NCI-H1417 (cell line): Measurements from ENCODE around the gene CEACAM7.
A peak's percentile ranks its signal among the peaks of the same experiment; 100 is the strongest.

ENCODE experiments used
- DNase-seq, 3 experiments: peaks; one replicate each; lab custom pipeline; 2025; lab: John Stamatoyannopoulos, UW

The CEACAM7 gene

GRCh38 chr19:41700381-41701195 lies 12.5 kb upstream of the CEACAM7 start:
- DNase-seq, result no peak

- DNase-seq, result no peak
These were observed 11.9 kb upstream of the CEACAM7 start for GRCh38 chr19:41699968-41700323.

GRCh38 chr19:41699231-41699967 lies 11.3 kb upstream of the CEACAM7 start:
- DNase-seq, result peak in 1 of 3 experiments; percentile 8

GRCh38 chr19:41698746-41699230 lies 10.7 kb upstream of the CEACAM7 start:
- DNase-seq, result peak in 1 of 3 experiments; percentile 28

DNA sequence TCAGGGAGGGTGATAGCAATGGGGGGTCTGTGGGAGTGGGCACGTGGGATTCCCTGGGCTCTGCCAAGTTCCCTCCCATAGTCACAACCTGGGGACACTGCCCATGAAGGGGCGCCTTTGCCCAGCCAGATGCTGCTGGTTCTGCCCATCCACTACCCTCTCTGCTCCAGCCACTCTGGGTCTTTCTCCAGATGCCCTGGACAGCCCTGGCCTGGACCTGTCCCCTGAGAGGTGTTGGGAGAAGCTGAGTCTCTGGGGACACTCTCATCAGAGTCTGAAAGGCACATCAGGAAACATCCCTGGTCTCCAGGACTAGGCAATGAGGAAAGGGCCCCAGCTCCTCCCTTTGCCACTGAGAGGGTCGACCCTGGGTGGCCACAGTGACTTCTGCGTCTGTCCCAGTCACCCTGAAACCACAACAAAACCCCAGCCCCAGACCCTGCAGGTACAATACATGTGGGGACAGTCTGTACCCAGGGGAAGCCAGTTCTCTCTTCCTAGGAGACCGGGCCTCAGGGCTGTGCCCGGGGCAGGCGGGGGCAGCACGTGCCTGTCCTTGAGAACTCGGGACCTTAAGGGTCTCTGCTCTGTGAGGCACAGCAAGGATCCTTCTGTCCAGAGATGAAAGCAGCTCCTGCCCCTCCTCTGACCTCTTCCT lies 9.3 kb upstream of the CEACAM7 start:
- DNase-seq, result no peak

DNA sequence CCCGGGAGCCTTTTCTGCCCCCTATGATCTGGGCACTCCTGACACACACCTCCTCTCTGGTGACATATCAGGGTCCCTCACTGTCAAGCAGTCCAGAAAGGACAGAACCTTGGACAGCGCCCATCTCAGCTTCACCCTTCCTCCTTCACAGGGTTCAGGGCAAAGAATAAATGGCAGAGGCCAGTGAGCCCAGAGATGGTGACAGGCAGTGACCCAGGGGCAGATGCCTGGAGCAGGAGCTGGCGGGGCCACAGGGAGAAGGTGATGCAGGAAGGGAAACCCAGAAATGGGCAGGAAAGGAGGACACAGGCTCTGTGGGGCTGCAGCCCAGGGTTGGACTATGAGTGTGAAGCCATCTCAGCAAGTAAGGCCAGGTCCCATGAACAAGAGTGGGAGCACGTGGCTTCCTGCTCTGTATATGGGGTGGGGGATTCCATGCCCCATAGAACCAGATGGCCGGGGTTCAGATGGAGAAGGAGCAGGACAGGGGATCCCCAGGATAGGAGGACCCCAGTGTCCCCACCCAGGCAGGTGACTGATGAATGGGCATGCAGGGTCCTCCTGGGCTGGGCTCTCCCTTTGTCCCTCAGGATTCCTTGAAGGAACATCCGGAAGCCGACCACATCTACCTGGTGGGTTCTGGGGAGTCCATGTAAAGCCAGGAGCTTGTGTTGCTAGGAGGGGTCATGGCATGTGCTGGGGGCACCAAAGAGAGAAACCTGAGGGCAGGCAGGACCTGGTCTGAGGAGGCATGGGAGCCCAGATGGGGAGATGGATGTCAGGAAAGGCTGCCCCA lies 8.5 kb upstream of the CEACAM7 start:
- no peak for DNase-seq

DNA sequence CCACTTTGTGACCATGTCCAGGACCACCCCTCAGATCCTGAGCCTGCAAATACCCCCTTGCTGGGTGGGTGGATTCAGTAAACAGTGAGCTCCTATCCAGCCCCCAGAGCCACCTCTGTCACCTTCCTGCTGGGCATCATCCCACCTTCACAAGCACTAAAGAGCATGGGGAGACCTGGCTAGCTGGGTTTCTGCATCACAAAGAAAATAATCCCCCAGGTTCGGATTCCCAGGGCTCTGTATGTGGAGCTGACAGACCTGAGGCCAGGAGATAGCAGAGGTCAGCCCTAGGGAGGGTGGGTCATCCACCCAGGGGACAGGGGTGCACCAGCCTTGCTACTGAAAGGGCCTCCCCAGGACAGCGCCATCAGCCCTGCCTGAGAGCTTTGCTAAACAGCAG lies 7.7 kb upstream of the CEACAM7 start:
- DNase-seq, result no peak

DNA sequence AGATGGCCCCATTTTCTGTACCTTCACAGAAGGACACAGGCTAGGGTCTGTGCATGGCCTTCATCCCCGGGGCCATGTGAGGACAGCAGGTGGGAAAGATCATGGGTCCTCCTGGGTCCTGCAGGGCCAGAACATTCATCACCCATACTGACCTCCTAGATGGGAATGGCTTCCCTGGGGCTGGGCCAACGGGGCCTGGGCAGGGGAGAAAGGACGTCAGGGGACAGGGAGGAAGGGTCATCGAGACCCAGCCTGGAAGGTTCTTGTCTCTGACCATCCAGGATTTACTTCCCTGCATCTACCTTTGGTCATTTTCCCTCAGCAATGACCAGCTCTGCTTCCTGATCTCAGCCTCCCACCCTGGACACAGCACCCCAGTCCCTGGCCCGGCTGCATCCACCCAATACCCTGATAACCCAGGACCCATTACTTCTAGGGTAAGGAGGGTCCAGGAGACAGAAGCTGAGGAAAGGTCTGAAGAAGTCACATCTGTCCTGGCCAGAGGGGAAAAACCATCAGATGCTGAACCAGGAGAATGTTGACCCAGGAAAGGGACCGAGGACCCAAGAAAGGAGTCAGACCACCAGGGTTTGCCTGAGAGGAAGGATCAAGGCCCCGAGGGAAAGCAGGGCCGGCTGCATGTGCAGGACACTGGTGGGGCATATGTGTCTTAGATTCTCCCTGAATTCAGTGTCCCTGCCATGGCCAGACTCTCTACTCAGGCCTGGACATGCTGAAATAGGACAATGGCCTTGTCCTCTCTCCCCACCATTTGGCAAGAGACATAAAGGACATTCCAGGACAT lies 7.0 kb upstream of the CEACAM7 start:
- DNase-seq, result no peak

DNA sequence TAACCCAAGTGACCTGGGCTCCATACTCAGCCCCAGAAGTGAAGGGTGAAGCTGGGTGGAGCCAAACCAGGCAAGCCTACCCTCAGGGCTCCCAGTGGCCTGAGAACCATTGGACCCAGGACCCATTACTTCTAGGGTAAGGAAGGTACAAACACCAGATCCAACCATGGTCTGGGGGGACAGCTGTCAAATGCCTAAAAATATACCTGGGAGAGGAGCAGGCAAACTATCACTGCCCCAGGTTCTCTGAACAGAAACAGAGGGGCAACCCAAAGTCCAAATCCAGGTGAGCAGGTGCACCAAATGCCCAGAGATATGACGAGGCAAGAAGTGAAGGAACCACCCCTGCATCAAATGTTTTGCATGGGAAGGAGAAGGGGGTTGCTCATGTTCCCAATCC lies 6.1 kb upstream of the CEACAM7 start:
- DNase-seq, result no peak

GRCh38 chr19:41691268-41691970 lies 3.3 kb upstream of the CEACAM7 start:
- DNase-seq, result peak; percentile 18 to 47 (median 22)

DNA sequence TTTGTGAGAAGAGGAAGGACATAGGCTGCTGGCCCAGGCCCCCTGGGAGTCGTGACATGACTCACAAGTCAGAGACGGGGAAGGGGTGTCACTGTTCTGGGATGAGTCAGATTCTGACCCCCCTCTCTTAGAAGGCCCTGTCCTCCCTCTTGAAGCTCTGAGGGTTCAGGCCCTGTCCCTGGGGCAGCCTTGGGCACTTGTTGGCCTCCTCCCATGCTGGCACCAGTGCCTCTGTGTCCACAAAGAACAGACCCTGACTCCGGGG lies 2.7 kb upstream of the CEACAM7 start:
- DNase-seq, result no peak

- DNase-seq, result no peak
These were observed 2.1 kb upstream of the CEACAM7 start for GRCh38 chr19:41689993-41690800.

GRCh38 chr19:41688687-41689086 lies 617 bp upstream of the CEACAM7 start:
- no peak for DNase-seq

DNA sequence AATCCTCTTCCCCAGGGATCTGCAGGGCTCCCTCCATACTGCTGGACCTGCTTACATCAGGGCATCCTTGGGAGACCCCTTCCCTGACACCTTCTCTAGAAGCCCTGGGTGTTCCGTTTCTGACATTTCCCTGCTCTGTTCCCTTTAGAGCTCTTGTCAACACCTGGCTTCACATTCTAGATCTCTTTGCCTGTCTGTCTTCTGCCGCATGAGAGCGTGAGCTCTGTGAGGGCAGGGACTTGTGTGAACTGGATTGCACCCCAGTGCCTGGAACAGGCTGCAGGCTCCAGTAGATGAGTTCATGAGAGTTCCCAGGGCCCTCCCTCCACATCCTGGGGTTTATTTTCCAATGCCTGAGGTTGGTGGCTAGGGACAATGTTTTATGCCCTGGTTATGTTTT lies 651 bp downstream of the CEACAM7 start:
- no peak for DNase-seq

GRCh38 chr19:41682437-41682836 lies 5.6 kb downstream of the CEACAM7 start:
- DNase-seq, result no peak

DNA sequence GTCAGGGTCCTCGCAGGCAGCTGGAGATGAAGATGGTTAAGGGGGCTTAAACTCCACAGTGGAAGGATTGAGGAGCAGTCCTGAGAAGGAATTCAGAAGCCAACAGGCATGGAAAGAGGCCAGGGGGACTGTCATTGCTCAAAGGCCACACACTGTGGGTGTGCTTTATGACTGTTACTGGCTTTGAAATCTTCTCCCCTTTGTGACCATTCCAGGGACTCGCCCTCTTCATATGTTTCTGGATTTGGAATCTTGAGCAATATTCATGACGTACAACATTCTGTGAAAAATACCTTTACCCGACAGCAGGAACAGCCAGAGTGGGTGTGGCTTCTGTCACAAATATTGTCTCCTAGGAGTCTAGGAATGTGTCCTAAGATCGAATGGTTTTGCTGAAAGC lies 16.6 kb downstream of the CEACAM7 start:
- DNase-seq, result no peak

GRCh38 chr19:41670755-41671154 lies 17.3 kb downstream of the CEACAM7 start:
- DNase-seq, result no peak

DNA sequence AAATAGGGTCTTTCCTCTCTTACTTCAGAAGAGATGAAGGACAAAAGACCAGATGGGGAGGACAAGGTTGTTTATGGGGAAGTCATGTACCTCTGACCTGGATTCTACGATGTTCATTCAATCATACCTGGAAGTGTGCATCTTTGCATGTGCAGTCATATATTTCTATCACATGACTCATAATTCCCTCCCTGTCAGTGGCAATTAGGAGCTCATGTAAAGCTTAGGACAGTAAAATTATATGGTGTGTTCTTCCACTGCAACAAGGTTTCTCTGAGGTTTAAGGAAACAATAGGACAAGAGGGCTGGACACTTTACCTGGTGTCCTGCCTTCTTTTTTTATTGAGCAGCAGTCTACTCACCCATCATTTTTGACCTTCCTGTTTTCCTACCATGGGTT lies 19.8 kb downstream of the CEACAM7 start:
- DNase-seq, result peak in 1 of 3 experiments; percentile 6

- no peak for DNase-seq
These were observed 22.0 kb downstream of the CEACAM7 start for GRCh38 chr19:41666075-41666474.

DNA sequence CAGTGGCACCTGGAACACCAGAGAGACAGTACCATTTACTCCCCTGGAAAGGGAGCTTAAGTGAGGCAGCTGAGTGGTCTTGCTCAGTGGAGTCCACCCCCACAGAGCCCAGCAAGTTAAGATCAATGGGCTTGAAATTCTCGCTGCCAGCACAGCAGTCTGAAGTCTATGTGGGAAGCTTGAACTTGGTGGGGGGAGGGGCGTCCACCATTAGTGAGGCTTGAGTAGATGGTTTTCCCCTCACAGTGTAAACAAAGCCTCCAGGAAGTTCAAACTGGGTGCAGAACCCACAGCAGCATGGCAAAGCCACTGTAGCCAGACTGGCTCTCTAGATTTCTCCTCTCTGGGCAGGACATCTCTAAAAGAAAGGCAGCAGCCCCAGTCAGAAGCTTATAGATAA lies 30.9 kb downstream of the CEACAM7 start:
- DNase-seq, result peak in 2 of 3 experiments; percentile 3 to 32
